Measurements from ENCODE around the gene SPDEF.

GRCh38 chr6:34598712-34599111 is 42.6 kb upstream of the SPDEF start:
- TF ChIP-seq POLR2AphosphoS5 (IDR thresholded peaks at IDR 0.05): peak in 1 of 4 donors; percentile 33
- no peak for TF ChIP-seq CTCF (IDR thresholded peaks at IDR 0.05)
- no peak for TF ChIP-seq POLR2A (IDR thresholded peaks at IDR 0.05)

Data from sigmoid colon (tissue), 4 donors.